Choroid plexus epithelial cell (primary cell): ENCODE data around the gene NABP1.

Experiments used
- DNase-seq: peaks from one replicate; pipeline ENCODE4 v3.0.0-alpha.2; 2010; ENCODE audit warnings: low read depth
- H3K4me3 ChIP-seq: 2 replicates; pipeline ENCODE4 v1.5.1; 2011; ENCODE audit warnings: low read depth, mild to moderate bottlenecking, control low read depth, low read length, moderate library complexity
- TF ChIP-seq, protein P1 (sequence below): conservative IDR thresholded peaks from 2 replicates; pipeline ENCODE4 v1.5.1; 2011; ENCODE audit warnings: low read depth, mild to moderate bottlenecking, control low read depth, inconsistent platforms, low read length, moderate library complexity

NABP1 gene

DNA sequence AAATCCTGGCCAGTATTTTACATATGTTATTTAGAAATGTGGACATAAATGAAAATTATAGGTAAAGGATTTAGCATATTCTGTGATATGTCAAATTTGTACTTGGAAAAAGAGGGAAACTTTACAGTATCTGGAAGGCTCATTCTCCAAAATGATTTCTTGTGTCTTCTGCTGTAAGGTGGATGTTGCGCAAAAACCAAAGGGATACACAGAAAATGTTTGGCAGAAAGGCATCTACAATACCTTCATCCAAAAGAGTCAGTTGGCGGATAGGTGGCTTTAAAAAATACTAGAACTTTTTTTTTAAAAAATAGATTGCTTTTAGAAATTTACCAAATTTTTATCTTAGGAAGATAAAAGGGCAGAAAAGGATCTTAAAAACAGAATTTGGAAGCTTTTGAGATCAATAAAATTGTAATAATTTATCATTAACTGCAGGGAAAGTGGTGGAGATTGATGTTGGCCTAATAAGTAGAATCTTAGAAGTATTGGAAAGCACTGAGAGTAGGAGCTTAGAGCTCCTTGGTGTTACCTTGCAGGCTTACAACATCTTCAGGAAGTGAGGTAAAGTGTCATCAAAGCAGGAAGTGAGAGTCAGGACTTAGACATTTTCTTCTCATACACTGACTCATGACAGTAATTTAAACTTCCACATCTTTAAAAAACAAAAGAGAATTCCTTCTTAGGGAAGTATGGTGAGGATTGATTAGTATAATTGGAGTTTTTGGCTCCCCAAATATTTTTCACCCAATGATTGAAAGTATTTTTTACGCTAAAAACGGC lies 2.1 kb downstream of the NABP1 start:
- peak; percentile 86 for DNase-seq
- peak overlapping the region; percentile 84 for H3K4me3 ChIP-seq
- TF ChIP-seq, protein P1, sequence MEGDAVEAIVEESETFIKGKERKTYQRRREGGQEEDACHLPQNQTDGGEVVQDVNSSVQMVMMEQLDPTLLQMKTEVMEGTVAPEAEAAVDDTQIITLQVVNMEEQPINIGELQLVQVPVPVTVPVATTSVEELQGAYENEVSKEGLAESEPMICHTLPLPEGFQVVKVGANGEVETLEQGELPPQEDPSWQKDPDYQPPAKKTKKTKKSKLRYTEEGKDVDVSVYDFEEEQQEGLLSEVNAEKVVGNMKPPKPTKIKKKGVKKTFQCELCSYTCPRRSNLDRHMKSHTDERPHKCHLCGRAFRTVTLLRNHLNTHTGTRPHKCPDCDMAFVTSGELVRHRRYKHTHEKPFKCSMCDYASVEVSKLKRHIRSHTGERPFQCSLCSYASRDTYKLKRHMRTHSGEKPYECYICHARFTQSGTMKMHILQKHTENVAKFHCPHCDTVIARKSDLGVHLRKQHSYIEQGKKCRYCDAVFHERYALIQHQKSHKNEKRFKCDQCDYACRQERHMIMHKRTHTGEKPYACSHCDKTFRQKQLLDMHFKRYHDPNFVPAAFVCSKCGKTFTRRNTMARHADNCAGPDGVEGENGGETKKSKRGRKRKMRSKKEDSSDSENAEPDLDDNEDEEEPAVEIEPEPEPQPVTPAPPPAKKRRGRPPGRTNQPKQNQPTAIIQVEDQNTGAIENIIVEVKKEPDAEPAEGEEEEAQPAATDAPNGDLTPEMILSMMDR: no peak

GRCh38 chr2:191680639-191681038 lies 2.7 kb downstream of the NABP1 start:
- DNase-seq: no peak
- peak overlapping the region; percentile 84 for H3K4me3 ChIP-seq
- TF ChIP-seq, protein P1: no peak

DNA sequence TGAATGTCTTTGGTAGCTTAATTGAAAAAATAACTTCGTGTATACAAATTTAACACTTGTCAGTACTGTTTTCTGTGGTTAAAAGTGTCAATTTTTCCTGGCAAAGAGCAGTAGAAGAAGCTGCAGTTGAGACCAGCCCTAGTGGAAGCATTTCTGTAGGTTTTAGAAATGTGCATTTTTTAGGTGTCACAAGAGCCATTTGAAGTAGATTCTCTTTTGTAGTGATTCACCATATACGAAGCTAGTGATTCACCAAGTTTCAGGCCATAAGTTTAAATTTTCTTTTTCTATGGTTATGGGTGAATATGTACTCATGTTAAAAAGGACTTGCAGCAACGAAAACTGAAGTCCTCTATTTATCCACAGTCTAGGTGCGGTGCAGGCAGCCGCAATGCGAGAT lies 4.2 kb downstream of the NABP1 start:
- no peak for DNase-seq
- peak overlapping the region; percentile 84 for H3K4me3 ChIP-seq
- TF ChIP-seq, protein P1: no peak

DNA sequence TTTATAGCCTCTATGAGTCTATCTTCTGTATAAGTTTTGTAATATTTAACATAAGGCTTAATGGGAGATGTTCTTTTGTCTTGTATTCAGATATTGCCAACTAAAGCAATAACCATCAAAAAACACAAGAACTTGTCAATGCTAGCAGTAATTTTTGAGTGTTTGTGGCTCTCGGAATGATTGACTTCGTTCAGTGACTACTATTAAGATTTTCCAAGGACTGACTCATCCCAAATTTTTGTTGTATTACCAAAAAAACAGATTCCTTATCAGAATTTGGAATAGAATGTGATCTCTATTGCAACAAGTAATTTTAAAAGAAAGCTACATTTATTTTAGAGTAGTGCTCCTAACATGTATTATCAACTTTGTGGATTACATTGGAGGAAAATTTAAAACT lies 8.1 kb downstream of the NABP1 start:
- no peak for DNase-seq
- TF ChIP-seq, protein P1: no peak
- no peak overlapping the region for H3K4me3 ChIP-seq

GRCh38 chr2:191686729-191687128 lies 8.8 kb downstream of the NABP1 start:
- no peak for DNase-seq
- TF ChIP-seq, protein P1: no peak
- no peak overlapping the region for H3K4me3 ChIP-seq

GRCh38 chr2:191687867-191688266 lies 9.9 kb downstream of the NABP1 start:
- DNase-seq: no peak
- TF ChIP-seq, protein P1: no peak
- H3K4me3 ChIP-seq: no peak overlapping the region
